DMS53 (cell line): ENCODE data around the gene FAAH.
"Not testable (repeated sequence)": the region's sequence is repeated elsewhere in the genome, so short reads cannot be mapped to it uniquely, and the experiment has no call there.

Experiments
- DNase-seq: peaks from one replicate; lab custom pipeline; 2025; lab: John Stamatoyannopoulos, UW

Gene FAAH

DNA sequence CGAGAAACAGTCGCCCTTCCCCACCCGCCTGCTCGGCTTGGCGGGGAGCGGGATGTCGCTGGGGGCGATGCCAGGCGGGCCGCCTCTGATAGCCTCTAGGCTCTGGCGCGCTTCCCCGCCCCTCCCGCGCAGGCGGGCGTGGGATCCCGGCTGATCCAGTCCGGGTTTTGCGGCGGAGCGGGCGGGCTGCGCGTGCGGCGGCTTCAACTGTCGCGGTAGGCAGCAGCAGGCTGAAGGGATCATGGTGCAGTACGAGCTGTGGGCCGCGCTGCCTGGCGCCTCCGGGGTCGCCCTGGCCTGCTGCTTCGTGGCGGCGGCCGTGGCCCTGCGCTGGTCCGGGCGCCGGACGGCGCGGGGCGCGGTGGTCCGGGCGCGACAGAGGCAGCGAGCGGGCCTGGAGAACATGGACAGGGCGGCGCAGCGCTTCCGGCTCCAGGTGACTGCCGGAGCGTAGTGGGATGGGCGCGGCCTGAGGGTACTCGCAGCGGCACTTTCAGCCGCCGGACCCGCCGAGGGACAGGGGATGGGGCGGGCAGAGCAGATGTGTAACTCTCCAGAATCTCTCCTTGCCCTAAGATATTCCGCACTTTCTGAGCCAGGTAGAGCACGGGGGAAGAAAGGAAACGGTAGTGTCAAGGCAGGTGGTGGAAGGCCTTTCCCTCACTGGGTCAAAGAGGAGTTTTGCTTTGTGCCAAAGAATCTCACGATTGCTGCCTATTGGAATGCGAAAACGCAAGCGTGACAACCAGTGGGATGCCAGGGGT is at the start of gene FAAH:
TSS of gene FAAH (plus strand) at position 210 of the 764 bp plus-strand sequence. CDS start at position 242, 32 bp downstream.
- peak; percentile 97 for DNase-seq

- no peak for DNase-seq
Measured at GRCh38 chr1:46344481-46344880, 49.6 kb upstream of the FAAH start.

- no peak for DNase-seq
Measured at GRCh38 chr1:46345281-46345680, 48.8 kb upstream of the FAAH start.

- no peak for DNase-seq
Measured at GRCh38 chr1:46352363-46352762, 41.8 kb upstream of the FAAH start.

DNA sequence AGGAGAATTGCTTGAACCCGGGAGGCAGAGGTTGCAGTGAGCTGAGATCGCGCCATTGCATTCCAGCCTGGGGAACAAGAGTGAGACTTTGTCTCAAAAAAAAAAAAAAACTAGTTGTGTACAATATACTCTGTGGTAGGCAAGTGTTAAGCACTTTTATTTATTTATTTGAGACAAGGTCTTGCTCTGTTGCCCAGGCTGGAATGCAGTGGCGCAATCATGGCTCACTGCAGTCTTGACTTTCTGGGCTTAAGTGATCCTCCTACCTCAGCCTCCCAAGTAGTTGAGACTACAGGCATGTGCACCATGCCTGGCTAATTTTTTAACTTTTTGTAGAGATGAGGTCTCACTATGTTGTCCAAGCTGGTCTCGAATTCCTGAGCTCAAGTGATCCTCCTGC is 38.2 kb upstream of the FAAH start:
- DNase-seq = not testable (repeated sequence)

- no peak for DNase-seq
Measured at GRCh38 chr1:46362158-46362557, 32.0 kb upstream of the FAAH start.

DNA sequence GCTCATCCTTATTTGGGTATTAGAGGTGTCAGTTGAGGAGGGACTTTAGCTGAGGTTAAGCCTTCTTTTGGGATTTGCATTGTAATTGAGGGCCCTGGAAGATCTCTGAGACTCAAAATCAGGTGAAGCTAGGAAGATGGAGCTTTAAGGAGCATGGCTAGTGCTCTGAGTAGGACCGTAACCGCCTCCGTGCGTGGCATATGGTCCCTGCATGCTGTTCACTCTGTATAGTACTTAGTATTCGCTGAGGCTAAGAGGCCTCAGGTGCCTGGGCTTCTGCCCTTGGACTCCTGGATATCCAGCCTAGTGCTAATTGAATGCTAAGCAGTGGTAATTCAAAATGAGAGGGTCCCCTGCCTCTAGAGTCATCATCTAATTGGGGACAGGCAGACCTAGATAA is 31.0 kb upstream of the FAAH start:
- no peak for DNase-seq

GRCh38 chr1:46364612-46365011 is 29.5 kb upstream of the FAAH start:
- no peak for DNase-seq

DNA sequence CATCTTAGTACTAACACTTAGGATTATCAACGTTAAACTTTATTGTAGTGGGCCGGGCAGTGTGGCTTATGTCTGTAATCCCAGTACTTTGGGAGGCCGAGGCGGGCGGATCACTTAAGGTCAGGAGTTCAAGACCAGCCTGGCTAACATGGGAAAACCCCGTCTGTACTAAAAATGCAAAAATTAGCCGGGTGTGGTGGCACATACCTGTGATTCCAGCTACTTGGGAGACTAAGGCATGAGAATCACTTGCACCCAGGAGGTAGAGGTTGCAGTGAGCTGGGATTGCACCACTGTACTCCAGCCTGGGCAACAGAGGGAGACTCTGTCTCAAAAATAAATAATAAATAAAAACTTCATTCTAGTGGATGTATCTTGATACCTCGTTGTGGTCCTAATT is 28.3 kb upstream of the FAAH start:
- DNase-seq = not testable (repeated sequence)

GRCh38 chr1:46367072-46367471 is 27.0 kb upstream of the FAAH start:
- DNase-seq = no peak

DNA sequence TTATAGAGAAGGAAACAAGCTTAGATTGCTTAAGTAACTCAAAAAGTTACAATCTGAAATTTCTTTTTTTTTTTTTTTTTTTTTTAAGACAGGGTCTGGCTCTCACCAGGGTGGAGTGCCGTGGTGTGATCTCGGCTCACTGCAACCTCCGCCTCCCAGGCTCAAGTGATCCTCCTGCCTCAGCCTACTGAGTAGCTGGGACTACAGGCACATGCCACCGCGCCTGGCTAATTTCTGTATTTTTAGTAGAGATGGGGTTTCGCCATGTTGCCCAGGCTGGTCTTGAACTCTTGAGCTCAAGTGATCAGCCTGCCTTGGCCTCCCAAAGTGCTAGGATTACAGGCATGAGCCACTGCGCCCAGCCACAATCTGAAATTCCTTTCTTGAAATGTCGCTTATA is 26.4 kb upstream of the FAAH start:
- not testable (repeated sequence) for DNase-seq

GRCh38 chr1:46368791-46369190 is 25.3 kb upstream of the FAAH start:
- DNase-seq = no peak

- no peak for DNase-seq
Measured at GRCh38 chr1:46369542-46370213, 24.4 kb upstream of the FAAH start.

DNA sequence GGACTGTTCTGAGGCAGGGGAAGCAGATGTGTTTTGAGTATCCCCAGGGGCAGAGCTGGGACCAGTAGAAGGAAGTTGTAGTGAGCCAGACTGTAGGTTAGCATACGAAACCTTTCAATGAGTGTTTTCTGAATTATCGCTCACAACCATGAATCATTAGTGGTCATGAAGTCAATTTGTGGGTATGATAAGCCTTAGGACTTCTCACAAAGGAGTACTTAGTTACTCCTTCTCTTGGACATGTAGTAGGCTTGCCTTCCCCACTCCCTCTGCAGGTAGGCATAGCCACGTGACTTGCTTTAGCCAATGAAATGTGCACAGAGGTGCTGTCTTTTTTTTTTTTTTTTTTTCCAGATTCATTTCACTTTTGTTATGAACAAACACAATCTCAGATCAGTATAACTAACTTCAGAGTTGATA is 23.9 kb upstream of the FAAH start:
- no peak for DNase-seq

DNA sequence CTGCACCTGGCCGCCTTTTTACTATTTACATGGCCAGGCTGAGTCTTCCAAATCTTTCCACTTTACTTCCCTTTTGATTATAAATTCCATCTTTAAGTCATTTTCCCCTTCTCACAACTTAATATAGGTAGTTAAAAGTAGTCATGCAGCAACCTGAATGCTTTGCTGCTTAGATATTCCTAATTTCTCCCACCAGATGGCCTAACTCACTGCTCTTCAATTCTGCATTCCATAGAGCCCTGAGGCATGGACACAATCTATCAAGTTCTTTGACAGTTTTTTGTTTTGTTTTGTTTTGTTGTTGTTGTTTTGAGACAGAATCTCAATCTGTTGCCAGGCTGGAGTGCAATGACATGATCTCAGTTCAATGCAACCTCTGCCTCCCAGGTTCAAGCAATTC is 21.7 kb upstream of the FAAH start:
- DNase-seq = no peak

GRCh38 chr1:46379996-46380395 is 14.1 kb upstream of the FAAH start:
- no peak for DNase-seq

DNA sequence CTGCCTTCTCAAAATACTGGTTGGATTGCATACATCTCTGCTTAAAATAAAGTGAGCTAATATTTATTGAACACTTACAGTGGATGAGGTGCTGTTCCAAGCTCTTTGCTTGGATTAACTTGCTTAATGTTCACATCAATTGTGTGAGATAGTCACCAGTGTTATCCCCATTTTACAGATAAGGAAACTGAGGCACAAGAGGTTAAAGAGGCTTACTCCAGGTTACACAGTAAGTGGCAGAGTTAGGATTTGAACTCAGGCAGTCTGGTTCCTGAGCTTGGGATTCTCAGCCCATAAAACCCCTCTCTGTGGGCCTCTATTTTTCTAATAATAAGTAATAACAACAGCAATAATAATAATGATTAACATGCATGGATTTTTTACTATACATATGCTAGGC is 13.6 kb upstream of the FAAH start:
- no peak for DNase-seq

DNA sequence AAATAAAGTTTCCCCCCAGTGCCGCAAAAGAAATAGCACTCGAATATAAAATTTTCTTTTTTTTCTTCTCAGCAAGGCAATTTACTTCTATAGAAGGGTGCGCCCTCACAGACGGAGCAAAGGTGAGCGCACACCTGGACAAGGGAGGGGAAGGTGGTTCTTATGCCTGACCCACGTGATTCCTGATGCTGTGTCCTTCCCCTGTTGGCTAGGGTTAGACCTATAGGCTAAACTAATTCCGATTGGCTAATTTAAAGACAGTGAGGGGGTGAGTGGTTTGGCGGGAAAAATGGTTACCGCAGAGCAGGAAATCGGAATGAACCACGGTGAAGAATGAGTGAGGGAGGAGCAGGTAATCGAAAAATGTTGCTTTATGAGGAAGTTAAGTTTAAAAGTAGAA is 607 bp upstream of the FAAH start:
- DNase-seq = peak; percentile 77

- DNase-seq = peak; percentile 45
Measured at GRCh38 chr1:46394872-46395465, 852 bp downstream of the FAAH start.

GRCh38 chr1:46396441-46397398 is 2.6 kb downstream of the FAAH start:
- DNase-seq = peak; percentile 43

GRCh38 chr1:46399307-46399706 is 5.2 kb downstream of the FAAH start:
- peak; percentile 50 for DNase-seq

DNA sequence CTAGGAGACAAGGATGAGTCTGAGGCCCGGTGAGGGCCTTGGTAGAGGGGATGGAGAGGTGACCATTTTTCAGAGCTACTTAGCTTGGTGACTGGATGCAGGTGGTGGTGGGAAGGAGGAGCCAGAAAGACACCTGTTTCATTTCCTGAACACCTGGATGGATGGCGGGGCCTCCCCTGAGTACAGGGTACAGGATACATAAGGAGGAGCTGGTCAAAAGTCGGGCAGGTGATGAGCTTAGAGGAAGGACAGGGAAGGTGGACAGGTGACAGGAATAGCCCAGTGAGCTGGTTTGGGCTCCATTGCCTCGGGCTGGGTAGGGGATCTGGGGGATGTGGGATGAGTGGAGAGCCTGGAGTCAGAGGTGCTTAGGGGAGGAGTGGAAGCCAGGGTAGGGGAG is 6.3 kb downstream of the FAAH start:
- DNase-seq = peak; percentile 99
